B cell (primary cell): ENCODE data around the gene SEZ6L. TPM values are rescaled to one million over a fixed set of nuclear protein-coding genes. Genes with fewer than 3 reads are reported as not detected.

Experiments used
- ATAC-seq: fragments of 200-7000 bp; cut with Tn5 transposase; one replicate; pipeline ENCODE4 v1.10.0; 2021; ENCODE audit warnings: low read depth, mild to moderate bottlenecking, moderate number of reproducible peaks, moderate library complexity
- CTCF ChIA-PET: fragments of 350-600 bp; sonication (Branson Sonifier 250); formaldehyde crosslinking; loops from one replicate; lab custom pipeline; 2021; ENCODE audit warnings: antibody characterized with exemption, inconsistent platforms; lab: Charles Lee
- POLR2A ChIA-PET: fragments of 350-600 bp; sonication (Branson Sonifier 250); formaldehyde crosslinking; loops from one replicate; lab custom pipeline; 2021; ENCODE audit warnings: antibody characterized with exemption; lab: Charles Lee
- DNase-seq: peaks from one replicate; pipeline ENCODE4 v3.0.0; 2013
- H2AFZ ChIP-seq: 2 replicates; pipeline ENCODE4 v1.6.1; 2012; ENCODE audit warnings: mild to moderate bottlenecking, low read depth, low read length; ENCODE audit not compliant: insufficient read depth, poor library complexity, severe bottlenecking
- H3K27ac ChIP-seq, 2 donors: 1 replicate in 1 of 2; 2 replicates in 1 of 2; pipeline ENCODE4 v1.5.1; 2012 to 2013; ENCODE audit warnings: low read length in 2 of 2, mild to moderate bottlenecking in 2 of 2, moderate library complexity in 1 of 2
- H3K27me3 ChIP-seq, 4 experiments: fragments of 200-600 bp in 1 of 4; sonication (generic) in 1 of 4; replicated peaks in 1 of 4; 1 replicate in 2 of 4; 2 replicates in 2 of 4; pipeline versions ENCODE4 v1.6.1 to v1.7.0; 2013 to 2016; ENCODE audit warnings: low read length in 3 of 4, mild to moderate bottlenecking in 2 of 4, mixed read lengths in 1 of 4, moderate library complexity in 1 of 4; ENCODE audit not compliant: insufficient read depth in 4 of 4, control insufficient read depth in 3 of 4; ENCODE audit errors: control extremely low read depth in 1 of 4
- H3K36me3 ChIP-seq, 2 experiments: replicated peaks in 1 of 2; 1 replicate in 1 of 2; 2 replicates in 1 of 2; pipeline versions ENCODE4 v1.6.1 to v1.7.1; 2013; ENCODE audit warnings: low read length in 1 of 2; ENCODE audit not compliant: insufficient read depth in 2 of 2, control insufficient read depth in 1 of 2; ENCODE audit errors: control extremely low read depth in 1 of 2, extremely low read depth in 1 of 2
- H3K4me1 ChIP-seq, 2 donors: fragments of 200-600 bp in 1 of 2; sonication (generic) in 1 of 2; 1 replicate in 1 of 2; 2 replicates in 1 of 2; pipeline versions ENCODE4 v1.5.1 to v1.6.1; 2013 to 2017; ENCODE audit warnings: low read length in 2 of 2; ENCODE audit not compliant: control insufficient read depth in 2 of 2, insufficient read depth in 2 of 2
- H3K4me2 ChIP-seq: replicated peaks from 2 replicates; pipeline ENCODE3; 2012; ENCODE audit warnings: mild to moderate bottlenecking, low read depth, low read length; ENCODE audit not compliant: poor library complexity, severe bottlenecking
- H3K4me3 ChIP-seq, 5 experiments: fragments of 200-600 bp in 1 of 5; sonication (generic) in 1 of 5; 1 replicate in 3 of 5; 2 replicates in 2 of 5; pipeline versions ENCODE4 v1.5.1 to v1.7.0; 2011 to 2016; ENCODE audit warnings: low read length in 4 of 5, mild to moderate bottlenecking in 4 of 5, low read depth in 2 of 5, control low read depth in 1 of 5, moderate library complexity in 1 of 5; ENCODE audit not compliant: insufficient read depth in 1 of 5; ENCODE audit errors: control extremely low read depth in 1 of 5, extremely low read depth in 1 of 5
- H3K79me2 ChIP-seq: fragments of 200-600 bp; sonication (generic); one replicate; pipeline ENCODE4 v1.6.0; 2016; ENCODE audit warnings: low read length; ENCODE audit not compliant: control insufficient read depth, insufficient read depth
- H3K9ac ChIP-seq: fragments of 200-600 bp; sonication (generic); 2 replicates; pipeline ENCODE4 v1.6.1; 2017; ENCODE audit warnings: mild to moderate bottlenecking, low read length, moderate library complexity
- H3K9me3 ChIP-seq, 3 donors: one replicate each; pipeline versions ENCODE4 v1.6.1 to v1.7.1; 2013; ENCODE audit warnings: low read length in 2 of 3; ENCODE audit not compliant: control insufficient read depth in 2 of 3, insufficient read depth in 1 of 3; ENCODE audit errors: control extremely low read depth in 1 of 3
- H4K20me1 ChIP-seq: 2 replicates; pipeline ENCODE4 v1.6.0; 2012; ENCODE audit warnings: mild to moderate bottlenecking, low read length; ENCODE audit not compliant: insufficient read depth, control insufficient read depth, poor library complexity, severe bottlenecking
- H3K27ac Mint-ChIP-seq: one replicate; pipeline ENCODE4 v1.8.0; 2021; ENCODE audit warnings: mixed read lengths
- H3K27me3 Mint-ChIP-seq: one replicate; pipeline ENCODE4 v1.8.0; 2021; ENCODE audit warnings: mixed read lengths
- H3K4me1 Mint-ChIP-seq: one replicate; pipeline ENCODE4 v1.8.0; 2021; ENCODE audit warnings: mixed read lengths
- H3K4me3 Mint-ChIP-seq: one replicate; pipeline ENCODE4 v1.8.0; 2021; ENCODE audit warnings: mixed read lengths
- H3K9me3 Mint-ChIP-seq: one replicate; pipeline ENCODE4 v1.8.0; 2022; ENCODE audit warnings: mixed read lengths; ENCODE audit not compliant: insufficient read depth
- EZH2 ChIP-seq: IDR thresholded peaks from 2 replicates; pipeline ENCODE4 v1.6.1; 2012; ENCODE audit warnings: borderline replicate concordance, low read depth, mild to moderate bottlenecking, moderate library complexity, low read length; ENCODE audit not compliant: insufficient read depth, poor library complexity, severe bottlenecking
- WGBS: methylation state at CpG from one replicate; pipeline ENCODE4 v1.1.5; 2013; ENCODE audit warnings: missing lambda C conversion rate; ENCODE audit not compliant: insufficient coverage; 5-methylcytosine and 5-hydroxymethylcytosine counted together
- intact Hi-C: fragments of 100-400 bp; cut with micrococcal nuclease; formaldehyde crosslinking; loops from one replicate; pipeline ENCODE4 v1.10.0; 2022
- polyA plus RNA-seq: library from polyadenylated mRNA; depleted of rRNA; stranded (reverse); fragments of >200 nt; gene quantifications from 2 replicates; pipeline ENCODE4 v1.2.3, GENCODE V29; 2012
- total RNA-seq, 2 donors: library from RNA; stranded (reverse); fragments of 120-200 nt in 1 of 2; gene quantifications; 1 replicate in 1 of 2; 2 replicates in 1 of 2; pipeline versions ENCODE4 v1.2.3 to v1.2.4, GENCODE V29; 2013 to 2022
- TF ChIP-seq, protein P1 (sequence below): fragments of 200-600 bp; IDR thresholded peaks from one replicate; pipeline ENCODE4 v1.8.0; 2022; ENCODE audit warnings: antibody characterized with exemption, mild to moderate bottlenecking

SEZ6L gene
- total and polyA plus RNA-seq, 2 donors (not counting 1 experiment from before 2014, with no cell fraction given), result 0.04 TPM; not detected in 1

DNA sequence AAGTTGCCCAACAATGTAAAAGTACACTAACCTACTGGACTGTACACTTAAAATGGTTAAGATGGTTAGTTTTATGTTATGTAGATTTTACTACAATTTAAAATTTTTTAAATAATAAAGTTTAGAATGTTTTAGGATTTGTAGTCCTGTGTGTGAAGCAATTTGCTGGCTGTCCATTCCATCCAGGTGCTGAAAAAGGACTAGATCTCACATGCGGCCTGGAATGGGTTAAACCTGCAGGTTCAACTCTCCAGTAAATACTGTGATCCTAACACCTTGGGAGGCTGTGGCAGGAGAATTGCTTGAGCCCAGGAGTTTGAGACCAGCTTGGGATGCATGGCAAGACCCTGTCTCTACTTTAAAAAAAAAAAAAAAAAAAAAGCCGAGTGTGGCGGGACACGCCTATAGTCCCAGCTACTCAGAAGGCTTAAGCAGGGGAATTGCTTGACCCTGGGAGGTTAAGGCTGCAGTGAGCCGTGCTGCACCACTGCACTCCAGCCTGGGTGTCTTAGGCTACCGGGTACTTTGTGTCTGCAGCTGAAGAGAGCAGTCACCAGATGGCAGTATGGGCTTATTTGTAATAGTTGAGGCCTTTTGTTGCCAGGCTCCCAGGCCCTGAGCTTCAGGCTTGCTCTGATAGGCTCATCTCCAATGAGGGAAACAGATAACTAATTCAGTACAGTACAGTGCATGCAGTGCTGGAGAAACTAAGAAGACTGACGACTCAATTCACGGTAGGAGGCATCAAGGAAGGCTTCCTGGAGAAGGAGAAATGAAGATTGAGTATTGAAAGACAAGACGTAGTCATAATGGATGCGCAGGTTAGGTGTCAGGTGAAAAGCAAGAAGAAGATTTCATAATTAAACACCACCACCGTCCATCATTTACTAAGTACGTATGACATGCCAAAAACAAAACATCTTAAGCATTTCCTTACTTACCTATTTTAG, 195.1 kb downstream of the SEZ6L start:
- POLR2A ChIA-PET, result no interaction called here
- H3K4me1 Mint-ChIP-seq, result peaks cover 3% of the 10 kb centered on the region
- Histone ChIP-seq H3K4me3 (no peak overlapping the region), H3K36me3 (no peaks in the 10 kb centered on the region), H3K9ac (no peak overlapping the region), H3K4me1 (peaks cover 4 to 7% of the 10 kb centered on the region in 2 donors), H3K27me3 (peaks cover 0 to 18% (median 4%) of the 10 kb centered on the region in 4 experiments), H3K79me2 (no peaks in the 10 kb centered on the region), H3K27ac (no peak overlapping the region), H3K9me3 (no peaks in the 10 kb centered on the region), H4K20me1 (no peaks in the 10 kb centered on the region), H2AFZ (no peak overlapping the region), H3K4me2 (no peak overlapping the region)
- 16% methylated on average over 5 of the region's 12 CpGs for WGBS
- H3K27ac Mint-ChIP-seq, result no peak overlapping the region
- intact Hi-C loops, result loop anchor here (1.0 to 10.0 kb wide), 2 partner anchors 301 to 590 kb away; no protein-coding TSS in a partner anchor
- CTCF ChIA-PET, result interaction anchor here (0.6 to 8.8 kb wide), 20 partner anchors 9 to 831 kb away, joined by 3 to 136 read pairs (median 4); no protein-coding TSS in a partner anchor
- H3K27me3 Mint-ChIP-seq, result peaks cover 24% of the 10 kb centered on the region
- DNase-seq, result peak; percentile 77
- TF ChIP-seq EZH2, result no peak
- TF ChIP-seq, protein P1, sequence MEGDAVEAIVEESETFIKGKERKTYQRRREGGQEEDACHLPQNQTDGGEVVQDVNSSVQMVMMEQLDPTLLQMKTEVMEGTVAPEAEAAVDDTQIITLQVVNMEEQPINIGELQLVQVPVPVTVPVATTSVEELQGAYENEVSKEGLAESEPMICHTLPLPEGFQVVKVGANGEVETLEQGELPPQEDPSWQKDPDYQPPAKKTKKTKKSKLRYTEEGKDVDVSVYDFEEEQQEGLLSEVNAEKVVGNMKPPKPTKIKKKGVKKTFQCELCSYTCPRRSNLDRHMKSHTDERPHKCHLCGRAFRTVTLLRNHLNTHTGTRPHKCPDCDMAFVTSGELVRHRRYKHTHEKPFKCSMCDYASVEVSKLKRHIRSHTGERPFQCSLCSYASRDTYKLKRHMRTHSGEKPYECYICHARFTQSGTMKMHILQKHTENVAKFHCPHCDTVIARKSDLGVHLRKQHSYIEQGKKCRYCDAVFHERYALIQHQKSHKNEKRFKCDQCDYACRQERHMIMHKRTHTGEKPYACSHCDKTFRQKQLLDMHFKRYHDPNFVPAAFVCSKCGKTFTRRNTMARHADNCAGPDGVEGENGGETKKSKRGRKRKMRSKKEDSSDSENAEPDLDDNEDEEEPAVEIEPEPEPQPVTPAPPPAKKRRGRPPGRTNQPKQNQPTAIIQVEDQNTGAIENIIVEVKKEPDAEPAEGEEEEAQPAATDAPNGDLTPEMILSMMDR, result peak; percentile 71
- H3K4me3 Mint-ChIP-seq, result no peak overlapping the region
- H3K9me3 Mint-ChIP-seq, result no peaks in the 10 kb centered on the region
- ATAC-seq, result peak; percentile 78
